ENCODE measurements around the gene DENND10.

DNA sequence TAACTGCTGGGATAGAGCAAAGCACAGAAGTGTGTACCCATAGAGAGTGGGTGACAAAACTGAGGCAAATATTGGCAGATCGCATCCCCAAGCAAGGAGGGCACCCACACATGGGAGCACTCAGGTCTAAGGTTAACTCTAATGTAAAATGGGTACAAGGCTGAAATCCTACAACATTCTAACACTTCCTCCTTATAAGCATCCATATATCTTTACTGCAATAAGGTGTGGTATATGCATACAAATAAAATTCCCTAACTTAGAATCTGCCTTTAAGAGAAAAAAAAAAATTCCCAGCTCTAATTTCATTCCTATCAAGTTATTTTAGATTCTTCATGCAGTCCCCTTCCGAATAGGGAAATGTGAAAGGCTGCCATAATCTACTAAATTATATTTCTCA lies 42.0 kb upstream of the DENND10 start:
- TF ChIP-seq, protein P1, sequence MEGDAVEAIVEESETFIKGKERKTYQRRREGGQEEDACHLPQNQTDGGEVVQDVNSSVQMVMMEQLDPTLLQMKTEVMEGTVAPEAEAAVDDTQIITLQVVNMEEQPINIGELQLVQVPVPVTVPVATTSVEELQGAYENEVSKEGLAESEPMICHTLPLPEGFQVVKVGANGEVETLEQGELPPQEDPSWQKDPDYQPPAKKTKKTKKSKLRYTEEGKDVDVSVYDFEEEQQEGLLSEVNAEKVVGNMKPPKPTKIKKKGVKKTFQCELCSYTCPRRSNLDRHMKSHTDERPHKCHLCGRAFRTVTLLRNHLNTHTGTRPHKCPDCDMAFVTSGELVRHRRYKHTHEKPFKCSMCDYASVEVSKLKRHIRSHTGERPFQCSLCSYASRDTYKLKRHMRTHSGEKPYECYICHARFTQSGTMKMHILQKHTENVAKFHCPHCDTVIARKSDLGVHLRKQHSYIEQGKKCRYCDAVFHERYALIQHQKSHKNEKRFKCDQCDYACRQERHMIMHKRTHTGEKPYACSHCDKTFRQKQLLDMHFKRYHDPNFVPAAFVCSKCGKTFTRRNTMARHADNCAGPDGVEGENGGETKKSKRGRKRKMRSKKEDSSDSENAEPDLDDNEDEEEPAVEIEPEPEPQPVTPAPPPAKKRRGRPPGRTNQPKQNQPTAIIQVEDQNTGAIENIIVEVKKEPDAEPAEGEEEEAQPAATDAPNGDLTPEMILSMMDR (IDR thresholded peaks at IDR 0.05 in 4 of 5, conservative IDR thresholded peaks at IDR 0.05 in 1 of 5): no peak
- TF ChIP-seq POLR2A (IDR thresholded peaks at IDR 0.05): no peak

Data from gastrocnemius medialis (tissue), 4 donors.